ENCODE data around the gene RTN4R.

- no peak for TF ChIP-seq IRF2 (CRISPR knock-in tag; IDR thresholded peaks at IDR 0.05; ENCODE audit: borderline replicate concordance, low read depth)
- TF ChIP-seq CREM (CRISPR knock-in tag; IDR thresholded peaks at IDR 0.05) = no peak
- TF ChIP-seq CTCF (IDR thresholded peaks at IDR 0.05) = no peak
- no peak for TF ChIP-seq ESRRA (CRISPR knock-in tag; IDR thresholded peaks at IDR 0.05; ENCODE audit: borderline replicate concordance)
Measured at GRCh38 chr22:20232237-20232598, 35.9 kb downstream of the RTN4R start.

All from WTC11 (cell line).